ENCODE measurements around the gene COL9A2.

- TF ChIP-seq CTCF (IDR thresholded peaks at IDR 0.05) (no peak), POLR2A (IDR thresholded peaks at IDR 0.05) (no peak)
These were observed 60.5 kb downstream of the COL9A2 start for GRCh38 chr1:40256401-40257084.

Measured in right lobe of liver (tissue), 4 donors.